Mesothelial cell of epicardium (in vitro differentiated cells): ENCODE data around the gene VAV3. TPM values are rescaled to one million over a fixed set of nuclear protein-coding genes. Genes with fewer than 3 reads are reported as not detected.

Source experiments
- DNase-seq, 2 experiments: peaks; one replicate each; pipeline ENCODE4 v3.0.0; 2021; ENCODE audit warnings: low spot score in 2 of 2; ENCODE audit not compliant: unreplicated experiment in 2 of 2
- H3K27ac Mint-ChIP-seq: 2 replicates; pipeline ENCODE4 v1.8.0; 2021; ENCODE audit warnings: mixed read lengths
- H3K27me3 Mint-ChIP-seq: 2 replicates; pipeline ENCODE4 v1.8.0; 2021; ENCODE audit warnings: low read depth, mixed read lengths
- H3K36me3 Mint-ChIP-seq: 2 replicates; pipeline ENCODE4 v1.8.0; 2021; ENCODE audit warnings: mixed read lengths
- H3K4me1 Mint-ChIP-seq: 2 replicates; pipeline ENCODE4 v1.8.0; 2021; ENCODE audit warnings: mixed read lengths
- H3K4me3 Mint-ChIP-seq: 2 replicates; pipeline ENCODE4 v1.8.0; 2021; ENCODE audit warnings: mild to moderate bottlenecking, moderate library complexity, mixed read lengths
- H3K9me3 Mint-ChIP-seq: 2 replicates; pipeline ENCODE4 v1.8.0; 2021; ENCODE audit warnings: mixed read lengths
- total RNA-seq: library from RNA; stranded (reverse); gene quantifications from 3 replicates; pipeline ENCODE4 v1.2.1, GENCODE V29; 2021
- TF ChIP-seq, protein P1 (sequence below): fragments of 200-600 bp; sonication (generic); IDR thresholded peaks from one replicate; pipeline ENCODE4 v1.5.0; 2021; ENCODE audit warnings: antibody characterized with exemption; ENCODE audit not compliant: unreplicated experiment

Gene VAV3
- total RNA-seq, 1 donor from 2014 or later, result 3.2 TPM

GRCh38 chr1:107572674-107573211, 392.2 kb downstream of the VAV3 start:
- Mint-ChIP-seq H3K9me3 (peaks cover 4% of the 10 kb centered on the region), H3K4me1 (peaks cover 18% of the 10 kb centered on the region), H3K36me3 (no peaks in the 10 kb centered on the region), H3K27ac (no peak overlapping the region), H3K4me3 (no peak overlapping the region), H3K27me3 (no peaks in the 10 kb centered on the region)
- DNase-seq, result no peak
- TF ChIP-seq, protein P1, sequence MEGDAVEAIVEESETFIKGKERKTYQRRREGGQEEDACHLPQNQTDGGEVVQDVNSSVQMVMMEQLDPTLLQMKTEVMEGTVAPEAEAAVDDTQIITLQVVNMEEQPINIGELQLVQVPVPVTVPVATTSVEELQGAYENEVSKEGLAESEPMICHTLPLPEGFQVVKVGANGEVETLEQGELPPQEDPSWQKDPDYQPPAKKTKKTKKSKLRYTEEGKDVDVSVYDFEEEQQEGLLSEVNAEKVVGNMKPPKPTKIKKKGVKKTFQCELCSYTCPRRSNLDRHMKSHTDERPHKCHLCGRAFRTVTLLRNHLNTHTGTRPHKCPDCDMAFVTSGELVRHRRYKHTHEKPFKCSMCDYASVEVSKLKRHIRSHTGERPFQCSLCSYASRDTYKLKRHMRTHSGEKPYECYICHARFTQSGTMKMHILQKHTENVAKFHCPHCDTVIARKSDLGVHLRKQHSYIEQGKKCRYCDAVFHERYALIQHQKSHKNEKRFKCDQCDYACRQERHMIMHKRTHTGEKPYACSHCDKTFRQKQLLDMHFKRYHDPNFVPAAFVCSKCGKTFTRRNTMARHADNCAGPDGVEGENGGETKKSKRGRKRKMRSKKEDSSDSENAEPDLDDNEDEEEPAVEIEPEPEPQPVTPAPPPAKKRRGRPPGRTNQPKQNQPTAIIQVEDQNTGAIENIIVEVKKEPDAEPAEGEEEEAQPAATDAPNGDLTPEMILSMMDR, result no peak

DNA sequence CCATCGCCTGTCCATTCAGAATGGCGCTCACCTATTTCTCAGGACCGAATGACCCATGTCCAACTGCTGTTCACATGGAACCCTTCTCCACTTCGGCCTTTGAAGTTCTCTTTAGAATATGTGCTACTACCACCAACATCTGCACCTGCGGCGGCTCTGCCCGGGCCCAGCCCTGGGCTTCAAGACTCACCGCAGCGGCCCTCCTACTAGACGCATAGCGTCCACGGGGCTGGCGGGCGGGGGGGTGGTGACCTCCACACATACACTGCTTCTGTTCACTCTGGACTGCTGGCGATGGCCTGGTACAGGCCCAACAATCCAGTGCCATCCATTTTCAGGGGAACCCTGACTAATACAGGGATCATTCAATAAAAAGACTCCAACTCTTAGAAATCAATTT, 394.2 kb downstream of the VAV3 start:
- Mint-ChIP-seq H3K27ac (no peak overlapping the region), H3K9me3 (peaks cover 4% of the 10 kb centered on the region), H3K4me1 (peaks cover 18% of the 10 kb centered on the region), H3K36me3 (no peaks in the 10 kb centered on the region), H3K4me3 (no peak overlapping the region), H3K27me3 (no peaks in the 10 kb centered on the region)
- TF ChIP-seq, protein P1, result no peak
- DNase-seq, result no peak

DNA sequence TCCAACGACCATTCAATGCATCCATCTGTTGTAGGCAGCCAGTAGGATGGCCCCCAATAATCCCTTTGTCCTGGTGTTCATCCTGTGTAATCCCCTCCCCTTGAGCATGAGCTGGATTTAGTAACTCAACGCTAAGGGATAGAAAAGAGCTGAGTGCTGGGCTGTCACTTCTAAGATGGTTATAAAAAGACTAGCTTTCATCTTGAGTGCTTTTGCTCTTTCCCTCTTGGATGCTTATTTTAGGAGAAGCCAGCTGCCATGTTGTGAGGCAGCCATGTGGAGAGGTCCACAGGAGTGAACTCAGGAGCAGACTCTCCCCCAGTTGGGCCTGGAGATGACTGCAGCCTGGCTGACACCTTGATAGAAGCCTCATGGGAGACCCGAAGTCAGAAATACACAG, 401.5 kb downstream of the VAV3 start:
- no peak overlapping the region for H3K27ac Mint-ChIP-seq
- no peak overlapping the region for H3K4me3 Mint-ChIP-seq
- no peaks in the 10 kb centered on the region for H3K27me3 Mint-ChIP-seq
- no peak for DNase-seq
- H3K36me3 Mint-ChIP-seq, result no peaks in the 10 kb centered on the region
- no peaks in the 10 kb centered on the region for H3K9me3 Mint-ChIP-seq
- TF ChIP-seq, protein P1, result no peak
- no peaks in the 10 kb centered on the region for H3K4me1 Mint-ChIP-seq

DNA sequence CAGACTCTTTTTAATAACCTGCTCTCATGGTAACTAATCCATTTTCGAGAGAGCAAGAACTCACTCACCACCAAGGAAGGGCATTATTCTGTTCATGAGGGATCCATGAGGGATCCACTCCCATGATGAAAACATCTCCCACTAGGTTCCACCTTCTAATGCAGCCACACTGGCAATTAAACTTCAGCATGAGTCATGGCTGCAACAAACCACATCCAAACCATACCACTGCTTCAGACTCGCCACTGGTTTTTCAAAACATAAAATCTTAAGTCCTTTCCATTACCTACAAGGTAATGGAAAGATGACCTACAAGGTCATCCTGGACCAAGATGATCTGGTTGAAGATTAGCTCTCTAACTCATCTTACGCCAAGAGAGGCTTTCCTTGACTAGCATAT, 405.1 kb downstream of the VAV3 start:
- Mint-ChIP-seq H3K9me3 (no peaks in the 10 kb centered on the region), H3K27ac (no peak overlapping the region), H3K4me3 (no peak overlapping the region), H3K4me1 (no peaks in the 10 kb centered on the region), H3K27me3 (no peaks in the 10 kb centered on the region), H3K36me3 (no peaks in the 10 kb centered on the region)
- TF ChIP-seq, protein P1, result no peak
- no peak for DNase-seq

- Mint-ChIP-seq H3K36me3 (no peaks in the 10 kb centered on the region), H3K27me3 (no peaks in the 10 kb centered on the region), H3K4me1 (no peaks in the 10 kb centered on the region), H3K27ac (no peak overlapping the region), H3K9me3 (no peaks in the 10 kb centered on the region), H3K4me3 (no peak overlapping the region)
- TF ChIP-seq, protein P1, result no peak
- DNase-seq, result no peak
Observed at GRCh38 chr1:107557095-107557494, 407.9 kb downstream of the VAV3 start.

DNA sequence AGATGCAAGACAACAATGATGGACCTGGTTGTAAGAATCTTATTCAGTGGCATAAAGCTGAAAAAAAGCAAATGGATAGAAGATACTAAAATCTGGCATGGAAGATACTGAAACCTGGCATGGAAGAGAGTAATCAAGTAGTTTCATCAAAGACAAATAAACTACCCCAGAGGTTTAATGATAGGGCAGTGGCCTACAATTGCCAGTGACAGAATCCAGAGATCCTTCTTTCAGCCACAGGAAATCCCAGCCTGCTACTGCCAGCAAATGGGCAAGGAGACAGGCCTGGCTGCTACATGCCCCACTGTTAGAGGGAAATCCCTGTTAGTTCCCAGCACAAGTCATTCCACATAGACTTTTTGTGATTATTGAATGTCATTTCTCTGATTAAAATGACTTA, 409.4 kb downstream of the VAV3 start:
- Mint-ChIP-seq H3K27me3 (no peaks in the 10 kb centered on the region), H3K27ac (no peak overlapping the region), H3K9me3 (no peaks in the 10 kb centered on the region), H3K4me1 (no peaks in the 10 kb centered on the region), H3K4me3 (no peak overlapping the region), H3K36me3 (no peaks in the 10 kb centered on the region)
- TF ChIP-seq, protein P1, result no peak
- no peak for DNase-seq
